OCI-LY7 (cell line): ENCODE measurements around the gene FANCI. TPM values are rescaled to one million over a fixed set of nuclear protein-coding genes. Genes with fewer than 3 reads are reported as not detected.

Experiments
- microRNA-seq: library from miRNA; unstranded; fragments of <30 nt; microRNA quantifications from one replicate; pipeline ENCODE4 v1.2.0, GENCODE V29; 2022; ENCODE audit warnings: borderline replicate concordance
- small RNA-seq: library from RNA; depleted of rRNA; stranded (forward); fragments of <200 nt; gene quantifications from one replicate; pipeline ENCODE3, GENCODE V24; 2014
- total RNA-seq, 2 experiments: library from RNA; depleted of rRNA in 1 of 2; stranded (reverse); fragments of >200 nt in 1 of 2; shearing (Covaris generic) in 1 of 2; gene quantifications; 2 replicates each; pipeline ENCODE4 v1.2.3, GENCODE V29; 2014 to 2022

FANCI gene
- total RNA-seq, 2 experiments from 2014 or later, result 112 to 211 TPM

Small RNA genes lying within 50 kb of the gene (microRNA-seq; reads per million reads assigned to microRNA genes)
- gene MIR6766, result 6.1 reads per million

Small RNA genes lying within 50 kb of the gene (small RNA-seq; reads per million reads assigned to genes)
- not detected for gene MIR6766

Other genes with a start within 250 kb of the FANCI start
- 12.6 and 16.1 TPM in 2 replicates for gene ABHD2, start 155.5 kb upstream of the FANCI start, total RNA-seq (2014; rRNA removed; shearing (Covaris generic))
- 22.8 and 30.3 TPM in 2 replicates for gene ABHD2, start 155.5 kb upstream of the FANCI start, total RNA-seq (2022)
- not detected in 2 replicates for gene RLBP1, start 22.4 kb upstream of the FANCI start, total RNA-seq (2014; rRNA removed; shearing (Covaris generic))
- gene RLBP1, start 22.4 kb upstream of the FANCI start, total RNA-seq (2022), result not detected in 2 replicates
- 78.3 and 80.2 TPM in 2 replicates for gene POLG, start 90.8 kb downstream of the FANCI start, total RNA-seq (2014; rRNA removed; shearing (Covaris generic))
- 91.6 and 93.7 TPM in 2 replicates for gene POLG, start 90.8 kb downstream of the FANCI start, total RNA-seq (2022)